Left colon (tissue), 2 donors: ENCODE data around the gene EPS15. TPM values are rescaled to one million over a fixed set of nuclear protein-coding genes. Genes with fewer than 3 reads are reported as not detected.
"Not testable (repeated sequence)": the region's sequence is repeated elsewhere in the genome, so short reads cannot be mapped to it uniquely, and the experiment has no call there.

Source experiments
- ATAC-seq: fragments of 200-7000 bp; cut with Tn5 transposase; one replicate; pipeline ENCODE4 v1.9.1; 2020; ENCODE audit warnings: mild to moderate bottlenecking, moderate library complexity
- DNase-seq, 2 donors: peaks; one replicate each; pipeline ENCODE4 v3.0.0-alpha.2; 2020
- intact Hi-C, 2 donors: fragments of 100-400 bp; cut with DNase I in 1 of 2; cut with micrococcal nuclease in 1 of 2; formaldehyde crosslinking; loops; one replicate each; pipeline versions ENCODE4 v1.11.2 to v1.14.0; 2022; cut with DNase I, micrococcal nuclease
- long read RNA-seq: library from polyadenylated mRNA; unstranded; transcript quantifications from one replicate; pipeline ENCODE4 v2.0.0, GENCODE V29; 2021
- total RNA-seq, 2 donors: library from RNA; stranded (reverse); fragmentation: NEBNext Ultra II Directional; extraction: Animal tissue kit (Norgen Biotek cat#: 25700); gene quantifications; one replicate each; pipeline ENCODE4 v1.2.1, GENCODE V29; 2021
- donor health status: DM: no; HTN: no; CAD: no.
- donor health status: DM: yes; HTN: yes; CAD: no.

EPS15 gene
- total RNA-seq = 10 to 100 TPM; 48.7 to 55.6 TPM
- long read RNA-seq, full-length matches to known transcripts = 5 of 18 reads
- long read RNA-seq, partial matches to known transcripts = 5 of 18 reads
- long read RNA-seq, other reads (novel, unspliced or antisense) = 8 of 18 reads

GRCh38 chr1:51519048-51519864, at the start of gene EPS15:
TSS of gene EPS15 (minus strand) at chr1:51519266. CDS start at chr1:51519231, 35 bp downstream.
- DNase-seq = peak; percentile 92 to 93
- intact Hi-C loops = no loop called here
- ATAC-seq = peak; percentile 69

GRCh38 chr1:51568231-51568935, 49.3 kb upstream of the EPS15 start:
- DNase-seq = no peak
- intact Hi-C loops = no loop called here
- ATAC-seq = no peak

GRCh38 chr1:51567653-51568052, 48.6 kb upstream of the EPS15 start:
- intact Hi-C loops = no loop called here
- ATAC-seq (no peak), DNase-seq (no peak)

- intact Hi-C loops = no loop called here
- DNase-seq (no peak), ATAC-seq (no peak)
Observed at GRCh38 chr1:51566260-51566659, 47.2 kb upstream of the EPS15 start.

GRCh38 chr1:51565009-51565408, 45.9 kb upstream of the EPS15 start:
- intact Hi-C loops = no loop called here
- ATAC-seq = peak; percentile 14

GRCh38 chr1:51564124-51564523, 45.1 kb upstream of the EPS15 start:
- DNase-seq (no peak), ATAC-seq (peak; percentile 65)
- intact Hi-C loops = no loop called here

More at GRCh38 chr1:51565009-51565408, 45.9 kb upstream of the EPS15 start:
- DNase-seq = no peak

GRCh38 chr1:51561702-51562101, 42.6 kb upstream of the EPS15 start:
- DNase-seq = no peak
- ATAC-seq = no peak
- intact Hi-C loops = no loop called here

- DNase-seq, ATAC-seq, intact Hi-C loops: not testable (repeated sequence)
Observed at GRCh38 chr1:51560895-51561294, 41.8 kb upstream of the EPS15 start.

- intact Hi-C loops = no loop called here
- ATAC-seq (no peak), DNase-seq (no peak)
Observed at GRCh38 chr1:51560034-51560433, 41.0 kb upstream of the EPS15 start.

GRCh38 chr1:51559501-51559900, 40.4 kb upstream of the EPS15 start:
- intact Hi-C loops = no loop called here
- ATAC-seq (no peak), DNase-seq (no peak)

GRCh38 chr1:51559064-51559500, 40.0 kb upstream of the EPS15 start:
- ATAC-seq = no peak
- intact Hi-C loops = no loop called here
- no peak for DNase-seq

GRCh38 chr1:51558375-51558924, 39.4 kb upstream of the EPS15 start:
- ATAC-seq = no peak
- no peak for DNase-seq
- intact Hi-C loops = no loop called here

- intact Hi-C loops = no loop called here
- no peak for ATAC-seq
Observed at GRCh38 chr1:51557168-51557567, 38.1 kb upstream of the EPS15 start.

GRCh38 chr1:51555866-51556619, 37.0 kb upstream of the EPS15 start:
- DNase-seq (no peak), ATAC-seq (no peak)
- intact Hi-C loops = no loop called here

More at GRCh38 chr1:51557168-51557567, 38.1 kb upstream of the EPS15 start:
- DNase-seq = no peak

GRCh38 chr1:51553911-51554310, 34.8 kb upstream of the EPS15 start:
- ATAC-seq (no peak), DNase-seq (no peak)

GRCh38 chr1:51552929-51553807, 34.1 kb upstream of the EPS15 start:
- intact Hi-C loops = no loop called here
- DNase-seq (no peak), ATAC-seq (no peak)

More at GRCh38 chr1:51553911-51554310, 34.8 kb upstream of the EPS15 start:
- intact Hi-C loops = no loop called here

GRCh38 chr1:51551848-51552296, 32.8 kb upstream of the EPS15 start:
- DNase-seq = no peak
- ATAC-seq = peak; percentile 63
- intact Hi-C loops = no loop called here

GRCh38 chr1:51551081-51551480, 32.0 kb upstream of the EPS15 start:
- DNase-seq (no peak), ATAC-seq (no peak)
- intact Hi-C loops = no loop called here
